GM18517 (cell line): ENCODE measurements around the gene C4orf50.
"Not testable (repeated sequence)": the region's sequence is repeated elsewhere in the genome, so short reads cannot be mapped to it uniquely, and the experiment has no call there.

Source experiments
- ATAC-seq: cut with Tn5 transposase; IDR thresholded peaks from one replicate; pipeline ENCODE4 v1.9.1; 2021; ENCODE audit warnings: mild to moderate bottlenecking, moderate library complexity; ENCODE audit not compliant: unreplicated experiment

C4orf50 gene

GRCh38 chr4:5874811-5875449 lies 143.3 kb downstream of the C4orf50 start:
- ATAC-seq, result no peak

- no peak for ATAC-seq
Measured at GRCh38 chr4:5870701-5871100, 147.5 kb downstream of the C4orf50 start.

DNA sequence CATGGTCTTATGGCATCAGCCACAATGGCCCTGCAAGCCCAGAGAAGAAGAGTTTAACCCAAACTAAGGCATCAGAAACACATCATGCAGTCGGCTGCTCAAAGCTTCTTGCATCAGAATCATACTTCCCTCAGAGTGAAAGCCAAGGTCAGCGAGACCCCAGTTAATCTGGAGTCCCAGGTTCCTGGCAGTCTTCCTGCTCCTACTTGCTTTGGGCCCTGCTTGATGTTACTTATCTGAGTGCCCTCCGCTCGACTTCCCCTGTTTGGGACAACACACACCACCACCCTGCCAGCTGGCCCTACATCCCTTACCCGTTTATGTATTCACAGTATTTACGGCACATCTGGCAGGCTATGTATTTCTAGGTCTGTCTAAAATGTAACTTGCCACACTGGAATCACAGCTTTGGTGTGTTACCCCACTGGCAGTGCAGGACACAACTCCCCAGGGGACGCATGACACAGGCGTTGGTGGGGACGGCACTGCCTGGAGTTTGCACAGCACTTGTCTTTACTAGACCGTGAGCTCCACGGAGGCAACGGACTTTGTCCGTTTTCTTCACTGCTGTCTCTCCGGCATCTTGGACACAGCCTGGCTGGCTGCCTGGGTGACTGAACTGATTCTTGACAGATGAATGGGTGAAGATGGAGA lies 148.1 kb downstream of the C4orf50 start:
- ATAC-seq, result no peak

- no peak for ATAC-seq
Measured at GRCh38 chr4:5867866-5868265, 150.4 kb downstream of the C4orf50 start.

GRCh38 chr4:5866841-5867813 lies 151.1 kb downstream of the C4orf50 start:
- ATAC-seq, result no peak

DNA sequence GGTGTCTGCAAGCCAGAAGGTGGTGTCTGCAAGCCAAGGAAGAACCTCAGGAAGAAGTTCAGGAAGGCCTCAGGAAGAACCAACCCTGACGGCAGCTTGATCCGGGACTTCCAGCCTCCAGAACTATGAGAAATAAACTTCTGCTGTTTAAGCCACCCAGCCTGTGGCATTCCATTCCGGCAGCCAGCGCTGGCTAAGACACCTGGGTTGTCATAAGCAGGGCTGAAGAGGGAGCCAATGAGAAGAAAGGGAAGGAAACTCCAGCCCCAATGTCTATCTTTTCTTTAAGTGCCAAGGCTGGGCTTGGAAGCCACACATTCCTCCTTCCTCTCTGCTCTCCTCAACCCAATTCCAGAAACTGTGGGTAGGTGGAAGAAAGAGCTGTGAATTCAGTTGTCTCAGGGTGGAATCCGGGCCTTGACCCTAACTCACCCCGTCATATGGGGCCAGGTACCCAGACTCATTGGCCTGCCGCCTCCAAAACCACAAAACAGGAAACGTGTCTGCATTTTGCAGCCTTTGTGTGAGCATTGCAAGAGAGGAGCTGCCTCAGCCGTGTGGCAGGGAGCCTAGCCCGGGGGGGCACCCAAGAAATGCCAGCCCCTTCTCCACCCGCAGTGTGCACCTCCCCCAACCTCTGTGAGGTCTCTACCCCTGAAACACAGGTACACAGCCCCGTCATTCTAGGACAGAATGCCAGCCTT lies 152.2 kb downstream of the C4orf50 start:
- no peak for ATAC-seq

- no peak for ATAC-seq
Measured at GRCh38 chr4:5863461-5864113, 154.6 kb downstream of the C4orf50 start.

- no peak for ATAC-seq
Measured at GRCh38 chr4:5858020-5858769, 160.0 kb downstream of the C4orf50 start.

GRCh38 chr4:5857199-5857598 lies 161.0 kb downstream of the C4orf50 start:
- no peak for ATAC-seq

DNA sequence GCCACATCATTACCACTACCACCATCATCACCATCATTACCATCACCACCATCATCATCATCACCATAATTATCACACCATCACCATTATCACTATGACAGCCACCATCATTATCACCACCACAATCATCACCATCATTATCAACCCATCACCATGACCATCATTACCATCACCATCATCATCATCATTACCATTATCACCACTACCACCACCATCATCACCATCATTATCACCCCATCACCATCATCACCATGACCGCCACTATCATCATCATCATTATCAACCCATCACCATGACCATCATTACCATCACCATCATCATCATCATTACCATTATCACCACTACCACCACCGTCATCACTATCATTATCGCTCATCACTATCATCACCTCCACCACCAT lies 161.9 kb downstream of the C4orf50 start:
- ATAC-seq, result not testable (repeated sequence)

DNA sequence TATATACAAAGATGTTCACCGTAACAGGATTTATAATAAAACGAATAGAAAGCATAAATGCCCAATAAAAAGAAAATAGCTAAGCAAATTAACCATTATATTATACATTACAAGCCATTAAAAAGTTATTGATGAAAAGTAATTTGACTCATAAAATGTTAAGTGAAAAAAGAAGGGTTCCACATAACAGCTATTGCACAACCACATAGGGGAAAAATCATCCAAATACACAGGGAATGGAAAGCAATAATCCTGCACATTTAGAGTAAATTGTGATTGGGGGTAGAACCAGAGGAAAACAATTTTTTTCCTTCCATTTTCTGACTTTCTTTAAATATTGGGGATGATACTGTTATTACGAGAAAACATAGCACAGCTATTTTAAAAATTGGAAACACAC lies 163.3 kb downstream of the C4orf50 start:
- ATAC-seq, result no peak

GRCh38 chr4:5852523-5853202 lies 165.6 kb downstream of the C4orf50 start:
- ATAC-seq, result no peak

DNA sequence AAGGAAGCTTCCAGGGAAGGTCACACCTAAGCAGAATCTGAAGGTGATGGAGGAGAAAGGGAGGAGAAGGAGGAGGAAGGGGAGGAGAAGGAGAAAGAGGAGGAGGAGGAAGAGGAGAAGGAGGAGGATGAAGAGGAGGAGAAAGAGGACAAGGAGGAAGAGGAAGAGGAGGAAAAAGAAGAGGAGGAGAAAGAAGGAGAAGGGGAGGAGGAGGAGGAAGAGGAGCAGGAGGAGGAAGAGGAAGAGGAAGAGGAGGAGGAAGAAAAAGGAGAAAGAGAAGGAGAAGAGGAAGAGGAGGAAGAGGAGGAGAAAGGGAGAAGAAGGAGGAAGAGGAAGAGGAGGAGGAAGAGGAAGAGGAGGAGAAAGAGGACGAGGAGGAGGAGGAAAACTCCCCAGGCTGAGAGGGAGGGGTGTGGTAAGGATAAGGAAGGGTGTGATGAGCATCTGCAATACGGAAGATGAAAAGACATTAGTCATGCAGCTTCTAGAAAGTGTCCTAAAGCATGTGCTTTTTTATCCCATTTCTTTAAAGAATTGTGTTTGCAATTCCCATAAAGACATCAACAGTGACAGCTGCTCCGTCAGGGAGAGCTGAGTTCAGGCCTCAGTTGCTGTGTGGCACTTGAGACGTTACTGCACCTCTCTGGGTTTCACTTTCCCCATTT lies 166.5 kb downstream of the C4orf50 start:
- ATAC-seq, result no peak
